ENCODE measurements around the gene GOT2.

The GOT2 gene

DNA sequence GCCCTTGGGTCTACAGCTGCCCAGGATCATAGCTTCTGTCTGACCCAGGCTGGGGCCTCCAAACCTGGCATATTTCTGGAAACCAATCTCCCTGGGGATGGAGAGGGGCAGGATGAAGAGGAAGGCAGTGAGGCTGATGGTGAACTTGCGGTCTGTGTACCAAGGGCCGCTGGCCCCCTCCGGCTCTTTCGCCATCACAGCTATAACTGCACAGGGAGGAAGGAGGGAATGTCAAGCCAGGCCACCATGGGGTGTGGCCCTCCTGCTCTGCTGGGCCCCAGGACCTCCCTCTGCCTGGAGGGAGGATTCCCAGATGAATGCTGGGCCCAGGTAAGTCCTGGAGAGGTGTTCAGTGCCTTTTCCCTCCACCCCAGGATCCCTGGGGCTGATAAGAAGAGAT, 55.8 kb downstream of the GOT2 start:
- Histone ChIP-seq H2AFZ (ENCODE audit: low read depth, low read length) (no peak overlapping the region), H3K4me2 (ENCODE audit: low read length) (no peak overlapping the region), H3K9ac (ENCODE audit: low read length) (no peak overlapping the region), H3K27ac (ENCODE audit: low read length) (no peak overlapping the region), H3K79me2 (ENCODE audit: low read length) (no peaks in the 10 kb centered on the region), H3K4me1 (ENCODE audit: low read length) (no peaks in the 10 kb centered on the region), H3K36me3 (replicated peaks; ENCODE audit: low read depth, low read length) (no peaks in the 10 kb centered on the region), H3K27me3 (ENCODE audit: low read depth, low read length) (no peaks in the 10 kb centered on the region), H3K4me3 (ENCODE audit: low read length) (no peak overlapping the region), H3K9me3 (ENCODE audit: insufficient read depth, low read length) (no peaks in the 10 kb centered on the region), H4K20me1 (ENCODE audit: insufficient read depth, low read length) (no peaks in the 10 kb centered on the region)
- TF ChIP-seq, protein P1, sequence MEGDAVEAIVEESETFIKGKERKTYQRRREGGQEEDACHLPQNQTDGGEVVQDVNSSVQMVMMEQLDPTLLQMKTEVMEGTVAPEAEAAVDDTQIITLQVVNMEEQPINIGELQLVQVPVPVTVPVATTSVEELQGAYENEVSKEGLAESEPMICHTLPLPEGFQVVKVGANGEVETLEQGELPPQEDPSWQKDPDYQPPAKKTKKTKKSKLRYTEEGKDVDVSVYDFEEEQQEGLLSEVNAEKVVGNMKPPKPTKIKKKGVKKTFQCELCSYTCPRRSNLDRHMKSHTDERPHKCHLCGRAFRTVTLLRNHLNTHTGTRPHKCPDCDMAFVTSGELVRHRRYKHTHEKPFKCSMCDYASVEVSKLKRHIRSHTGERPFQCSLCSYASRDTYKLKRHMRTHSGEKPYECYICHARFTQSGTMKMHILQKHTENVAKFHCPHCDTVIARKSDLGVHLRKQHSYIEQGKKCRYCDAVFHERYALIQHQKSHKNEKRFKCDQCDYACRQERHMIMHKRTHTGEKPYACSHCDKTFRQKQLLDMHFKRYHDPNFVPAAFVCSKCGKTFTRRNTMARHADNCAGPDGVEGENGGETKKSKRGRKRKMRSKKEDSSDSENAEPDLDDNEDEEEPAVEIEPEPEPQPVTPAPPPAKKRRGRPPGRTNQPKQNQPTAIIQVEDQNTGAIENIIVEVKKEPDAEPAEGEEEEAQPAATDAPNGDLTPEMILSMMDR (IDR thresholded peaks at IDR 0.05; ENCODE audit: low read depth, low read length): no peak
- no peak for TF ChIP-seq EZH2phosphoT487 (IDR thresholded peaks at IDR 0.05; ENCODE audit: low read depth)

GRCh38 chr16:58670946-58671583, 63.1 kb downstream of the GOT2 start:
- Histone ChIP-seq H3K4me2 (ENCODE audit: low read length) (no peak overlapping the region), H3K4me1 (ENCODE audit: low read length) (no peaks in the 10 kb centered on the region), H3K4me3 (ENCODE audit: low read length) (no peak overlapping the region), H3K27ac (ENCODE audit: low read length) (no peak overlapping the region), H4K20me1 (ENCODE audit: insufficient read depth, low read length) (no peaks in the 10 kb centered on the region), H3K9ac (ENCODE audit: low read length) (no peak overlapping the region), H3K36me3 (replicated peaks; ENCODE audit: low read depth, low read length) (no peaks in the 10 kb centered on the region), H2AFZ (ENCODE audit: low read depth, low read length) (no peak overlapping the region), H3K27me3 (ENCODE audit: low read depth, low read length) (no peaks in the 10 kb centered on the region), H3K9me3 (ENCODE audit: insufficient read depth, low read length) (no peaks in the 10 kb centered on the region), H3K79me2 (ENCODE audit: low read length) (no peaks in the 10 kb centered on the region)
- no peak for TF ChIP-seq EZH2phosphoT487 (IDR thresholded peaks at IDR 0.05; ENCODE audit: low read depth)
- TF ChIP-seq, protein P1 (IDR thresholded peaks at IDR 0.05; ENCODE audit: low read depth, low read length): no peak

DNA sequence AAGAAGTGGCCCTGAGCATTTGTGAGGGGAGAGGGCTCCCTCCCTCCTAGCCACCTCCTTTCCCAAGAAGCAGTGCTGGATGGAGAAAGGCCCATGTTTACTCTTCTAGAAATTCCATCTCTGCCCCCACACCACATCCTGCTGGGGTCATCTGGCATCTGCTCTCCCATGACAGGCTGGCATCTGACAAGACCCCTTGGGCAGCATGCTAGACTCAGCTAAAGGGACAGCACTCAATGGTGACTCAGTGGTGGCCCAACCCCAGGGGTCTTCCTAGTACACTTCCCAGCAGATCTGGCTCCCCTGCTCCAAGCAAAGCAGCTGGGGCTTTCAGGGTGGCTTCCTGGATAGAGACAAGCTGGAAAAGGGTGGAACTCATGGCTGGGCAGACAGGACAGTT, 63.9 kb downstream of the GOT2 start:
- no peak overlapping the region for H3K9ac ChIP-seq (ENCODE audit: low read length)
- no peaks in the 10 kb centered on the region for H4K20me1 ChIP-seq (ENCODE audit: insufficient read depth, low read length)
- no peaks in the 10 kb centered on the region for H3K79me2 ChIP-seq (ENCODE audit: low read length)
- TF ChIP-seq EZH2phosphoT487 (IDR thresholded peaks at IDR 0.05; ENCODE audit: low read depth): no peak
- TF ChIP-seq, protein P1 (IDR thresholded peaks at IDR 0.05; ENCODE audit: low read depth, low read length): no peak
- no peak overlapping the region for H3K4me2 ChIP-seq (ENCODE audit: low read length)
- no peaks in the 10 kb centered on the region for H3K9me3 ChIP-seq (ENCODE audit: insufficient read depth, low read length)
- H2AFZ ChIP-seq (ENCODE audit: low read depth, low read length): no peak overlapping the region
- no peak overlapping the region for H3K27ac ChIP-seq (ENCODE audit: low read length)
- no peaks in the 10 kb centered on the region for H3K36me3 ChIP-seq (replicated peaks; ENCODE audit: low read depth, low read length)
- no peaks in the 10 kb centered on the region for H3K4me1 ChIP-seq (ENCODE audit: low read length)
- no peak overlapping the region for H3K4me3 ChIP-seq (ENCODE audit: low read length)
- H3K27me3 ChIP-seq (ENCODE audit: low read depth, low read length): no peaks in the 10 kb centered on the region

GRCh38 chr16:58665200-58665599, 68.9 kb downstream of the GOT2 start:
- H3K9me3 ChIP-seq (ENCODE audit: insufficient read depth, low read length): no peaks in the 10 kb centered on the region
- no peak for TF ChIP-seq EZH2phosphoT487 (IDR thresholded peaks at IDR 0.05; ENCODE audit: low read depth)
- TF ChIP-seq, protein P1 (IDR thresholded peaks at IDR 0.05; ENCODE audit: low read depth, low read length): no peak
- no peak overlapping the region for H3K9ac ChIP-seq (ENCODE audit: low read length)
- no peak overlapping the region for H3K27ac ChIP-seq (ENCODE audit: low read length)
- H3K4me2 ChIP-seq (ENCODE audit: low read length): no peak overlapping the region
- H4K20me1 ChIP-seq (ENCODE audit: insufficient read depth, low read length): no peaks in the 10 kb centered on the region
- no peaks in the 10 kb centered on the region for H3K79me2 ChIP-seq (ENCODE audit: low read length)
- no peak overlapping the region for H3K4me3 ChIP-seq (ENCODE audit: low read length)
- H3K27me3 ChIP-seq (ENCODE audit: low read depth, low read length): no peaks in the 10 kb centered on the region
- H3K4me1 ChIP-seq (ENCODE audit: low read length): no peaks in the 10 kb centered on the region
- H3K36me3 ChIP-seq (replicated peaks; ENCODE audit: low read depth, low read length): no peaks in the 10 kb centered on the region
- no peak overlapping the region for H2AFZ ChIP-seq (ENCODE audit: low read depth, low read length)
